HG02763 (cell line): ENCODE measurements around the gene TCF20.

Source experiments
- ATAC-seq: cut with Tn5 transposase; IDR thresholded peaks from one replicate; pipeline ENCODE4 v1.9.1; 2021; ENCODE audit warnings: mild to moderate bottlenecking, moderate library complexity; ENCODE audit not compliant: unreplicated experiment

TCF20 gene

DNA sequence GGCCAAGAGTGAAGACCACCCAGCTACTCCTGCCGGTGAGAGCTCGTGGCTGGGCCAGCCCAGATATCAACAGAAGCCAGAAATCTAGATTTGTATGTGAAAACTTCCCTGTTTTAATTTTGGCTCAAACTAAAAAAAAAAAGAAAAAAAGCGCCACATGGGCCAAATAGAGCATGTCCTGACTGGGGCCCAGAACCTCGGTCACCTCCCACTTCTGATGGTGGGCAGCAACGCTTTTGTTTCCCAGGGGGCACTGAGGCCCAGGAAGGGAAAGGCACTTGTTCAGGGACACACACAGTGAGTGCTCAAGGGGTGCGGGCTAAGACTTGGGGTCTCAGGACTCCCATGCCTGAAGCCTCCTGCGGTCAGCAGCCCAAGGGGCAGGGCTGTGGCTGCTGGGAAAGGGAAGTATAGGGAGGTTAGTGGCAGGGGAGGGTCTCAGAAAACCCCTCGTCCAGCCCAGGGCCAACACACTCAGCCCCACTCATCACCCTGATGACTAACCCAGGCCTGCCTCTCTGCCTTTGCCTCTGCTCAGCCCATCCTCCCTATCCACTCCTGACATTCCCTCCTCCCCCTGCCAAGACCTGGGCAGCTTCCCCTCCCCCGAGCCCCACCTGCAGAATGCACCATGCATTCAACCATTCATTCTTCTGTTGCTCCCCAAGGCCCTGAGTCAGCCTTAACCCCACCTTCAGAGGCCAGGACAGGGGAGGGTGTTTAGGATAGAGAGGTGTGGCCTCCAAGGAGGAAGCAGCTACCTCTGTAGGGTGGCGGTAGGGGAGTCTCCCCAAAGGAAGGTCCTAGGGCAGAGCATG lies 30.0 kb upstream of the TCF20 start:
- ATAC-seq, result peak; percentile 47

DNA sequence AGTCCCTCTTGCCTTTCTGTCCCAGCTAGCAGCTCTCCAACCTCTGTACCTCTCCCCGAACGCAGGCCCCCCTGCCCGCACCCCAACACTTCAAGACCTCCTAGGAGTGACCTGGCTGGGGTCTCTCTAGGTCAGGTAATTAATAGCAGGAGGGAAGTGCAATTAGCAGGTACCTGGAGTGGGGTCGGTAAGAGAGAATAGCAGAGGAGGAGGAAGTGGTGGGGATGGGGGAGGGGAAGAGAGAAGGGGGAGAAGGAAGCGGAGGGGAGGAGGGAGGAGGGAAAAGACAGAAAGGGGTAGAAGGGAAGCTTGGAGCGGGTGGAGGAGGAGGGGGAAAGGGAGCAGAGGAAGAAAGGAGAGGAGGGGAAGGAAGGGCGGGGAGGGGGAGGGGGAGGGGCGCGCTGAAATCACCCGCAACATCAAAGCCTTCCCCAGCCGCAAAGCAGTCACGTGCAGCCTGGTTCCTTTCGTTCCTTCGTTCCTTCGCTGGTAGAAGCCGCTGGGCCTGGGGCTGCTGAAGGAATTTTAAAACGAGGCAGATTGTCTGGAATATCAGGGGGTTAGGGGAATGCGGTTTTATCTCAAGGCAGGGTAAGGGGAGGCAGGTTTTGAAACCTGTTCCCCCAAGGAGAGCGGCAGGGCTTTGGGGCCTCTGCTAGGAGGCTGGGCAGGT lies 29.3 kb upstream of the TCF20 start:
- ATAC-seq, result no peak

DNA sequence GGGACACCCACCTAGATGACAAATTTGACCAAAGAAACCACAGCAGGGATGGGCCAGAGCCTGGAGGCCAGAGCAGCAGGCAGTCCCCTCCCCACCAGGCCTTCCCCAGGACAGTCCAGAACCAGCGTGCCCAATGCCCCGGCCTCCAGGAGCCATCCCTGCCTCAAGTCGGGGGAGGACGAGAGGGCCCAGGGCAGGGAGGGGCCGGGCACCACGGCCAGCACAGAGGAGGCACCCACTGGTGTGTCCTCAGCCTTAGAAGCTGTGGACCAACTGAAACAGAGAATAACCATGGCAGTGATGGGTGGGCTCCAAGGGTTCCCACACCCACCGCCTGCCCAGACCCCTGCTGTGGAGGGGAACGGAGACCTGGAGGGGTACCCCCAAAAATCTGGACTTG lies 28.3 kb upstream of the TCF20 start:
- ATAC-seq, result no peak

DNA sequence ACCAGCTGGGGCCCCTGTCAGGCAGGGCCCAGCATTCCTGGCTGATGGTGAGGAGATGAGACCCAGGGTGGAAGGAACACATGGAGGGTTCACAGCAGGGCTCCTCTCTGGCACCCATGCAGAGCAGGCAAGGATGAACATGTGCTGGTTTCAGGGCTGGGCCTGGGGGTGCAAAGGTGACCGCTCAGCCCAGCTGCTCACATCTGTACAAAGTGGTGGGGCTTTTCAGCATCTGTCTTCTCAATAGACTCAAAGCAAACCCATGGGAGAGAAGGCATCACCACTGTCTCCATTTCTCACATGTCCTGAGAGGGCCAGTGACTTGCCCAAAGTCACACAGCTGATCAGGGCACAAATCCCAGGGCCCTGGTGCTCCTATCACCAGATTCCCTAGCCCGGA lies 27.3 kb upstream of the TCF20 start:
- no peak for ATAC-seq

DNA sequence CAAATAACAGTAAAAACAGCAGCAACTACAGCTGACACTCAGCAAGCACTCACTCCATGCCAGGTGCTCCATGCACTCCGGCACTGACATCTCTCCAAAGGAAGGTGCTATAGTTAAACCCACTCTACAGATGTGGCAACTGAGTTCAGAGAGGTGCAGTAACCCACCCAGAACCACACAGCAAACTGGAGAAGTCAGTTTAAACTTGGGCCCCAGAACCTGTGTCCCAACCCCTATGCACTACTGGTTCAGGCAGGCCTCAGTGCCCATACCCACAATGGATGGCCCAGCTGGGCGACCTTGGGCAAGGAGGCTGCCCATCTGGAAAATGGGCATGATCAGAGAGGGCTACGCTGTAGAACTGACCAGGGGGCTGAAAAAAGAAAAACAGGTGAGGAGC lies 26.4 kb upstream of the TCF20 start:
- ATAC-seq, result no peak

DNA sequence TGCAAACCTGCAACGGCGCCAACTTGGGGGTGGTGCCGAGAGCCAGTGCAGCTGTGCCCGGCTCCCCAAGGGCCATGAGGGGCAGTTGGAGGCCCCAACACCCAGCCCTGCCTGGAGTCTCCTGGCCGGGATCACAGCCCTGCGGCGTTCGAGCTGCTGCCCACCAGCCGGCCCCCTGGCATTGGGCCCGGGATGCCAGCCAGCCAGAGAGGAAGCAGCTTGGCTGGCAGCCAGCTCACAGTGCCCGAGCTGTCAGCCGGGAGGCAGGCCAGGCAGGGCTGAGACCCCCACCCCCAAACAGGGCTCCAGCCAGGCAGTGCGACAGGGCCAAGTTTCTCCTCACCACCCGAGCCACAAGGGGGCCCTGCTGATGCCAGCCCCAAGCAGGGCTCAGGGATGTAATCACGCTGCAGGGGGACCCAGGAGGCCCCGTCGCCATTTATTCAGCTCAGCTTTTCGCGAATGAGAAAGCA lies 26.0 kb upstream of the TCF20 start:
- no peak for ATAC-seq

DNA sequence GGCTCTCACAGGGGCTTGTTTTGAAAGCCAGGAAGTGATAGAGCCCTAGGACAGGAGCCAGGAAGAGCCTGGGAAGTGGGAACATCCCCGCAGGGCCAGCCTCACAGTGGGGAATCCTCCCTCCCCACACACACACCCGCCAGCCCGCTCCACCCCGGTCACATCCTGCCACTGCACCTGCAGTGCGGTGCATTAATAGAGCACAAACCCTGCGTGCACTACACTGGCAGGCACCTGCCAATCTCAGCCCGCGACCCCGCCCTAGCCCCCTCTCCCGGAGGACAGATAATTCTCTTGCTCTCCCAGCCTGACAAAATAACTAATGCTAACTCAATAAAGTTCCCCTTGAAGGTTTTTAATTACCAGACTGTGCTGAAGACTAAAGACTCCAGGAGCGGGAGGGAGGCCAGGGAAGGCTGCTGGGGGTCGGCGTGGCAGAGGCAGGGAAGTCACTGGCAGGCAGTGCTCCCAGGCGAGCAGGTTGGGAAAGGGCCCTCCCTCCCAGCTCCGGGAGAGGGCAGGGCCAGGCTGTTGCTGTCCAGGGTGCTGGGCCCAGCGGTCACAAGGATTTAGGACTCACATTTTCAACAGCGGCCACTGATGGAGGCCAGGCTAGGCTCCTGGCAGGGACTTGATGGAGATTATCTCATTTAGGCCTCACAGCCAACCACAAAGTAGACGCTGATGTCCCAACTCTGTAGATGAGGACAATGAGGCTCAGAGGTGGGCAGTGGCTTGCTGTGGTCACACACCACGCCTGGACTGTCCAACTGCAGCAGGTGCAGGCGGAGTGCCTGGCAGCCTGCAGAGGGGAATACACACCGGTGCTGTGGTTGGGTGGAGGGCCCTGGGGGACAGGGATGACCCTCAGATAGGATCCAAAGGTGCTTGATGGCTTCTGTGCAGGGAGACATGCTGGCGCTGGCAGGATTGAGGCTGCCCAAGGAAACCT lies 23.9 kb upstream of the TCF20 start:
- ATAC-seq, result no peak

DNA sequence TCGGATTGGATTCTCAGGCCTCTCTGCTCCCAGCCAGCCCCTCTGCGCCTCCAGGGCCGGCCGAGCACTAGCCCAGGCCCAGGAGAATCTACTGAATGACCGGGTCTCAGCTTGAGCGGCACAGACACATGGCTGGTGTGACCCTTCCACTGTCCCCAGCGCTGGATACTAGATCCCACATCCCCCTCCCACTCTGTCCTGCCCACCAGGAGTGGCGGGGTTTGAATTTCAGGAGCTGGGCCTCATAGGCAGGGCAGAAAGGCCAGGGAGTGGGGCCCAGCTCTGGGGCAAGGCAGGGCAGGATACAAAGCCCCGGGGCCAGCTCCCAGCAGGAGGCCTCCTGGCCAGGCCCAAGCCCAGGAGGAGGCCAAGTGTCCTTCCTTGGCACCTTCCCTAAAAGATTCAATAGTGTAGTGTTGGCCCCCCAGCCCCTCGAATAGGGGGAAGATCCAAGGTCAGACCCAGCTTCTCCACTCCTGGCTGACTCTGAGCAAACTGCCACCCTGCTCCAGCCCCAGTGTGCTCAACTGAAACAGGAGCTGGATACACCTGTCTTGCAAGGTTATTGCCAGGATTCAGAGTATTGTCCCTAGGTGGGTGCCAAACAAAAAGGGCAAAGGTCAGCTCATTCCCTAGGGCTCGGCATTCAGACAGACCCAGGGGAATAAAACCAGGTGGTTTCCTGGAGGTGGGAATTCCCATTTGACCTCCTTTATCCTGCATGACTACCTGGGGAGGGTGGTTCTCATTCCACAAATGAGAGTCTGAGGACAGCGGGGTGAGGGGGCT lies 22.5 kb upstream of the TCF20 start:
- ATAC-seq, result no peak

DNA sequence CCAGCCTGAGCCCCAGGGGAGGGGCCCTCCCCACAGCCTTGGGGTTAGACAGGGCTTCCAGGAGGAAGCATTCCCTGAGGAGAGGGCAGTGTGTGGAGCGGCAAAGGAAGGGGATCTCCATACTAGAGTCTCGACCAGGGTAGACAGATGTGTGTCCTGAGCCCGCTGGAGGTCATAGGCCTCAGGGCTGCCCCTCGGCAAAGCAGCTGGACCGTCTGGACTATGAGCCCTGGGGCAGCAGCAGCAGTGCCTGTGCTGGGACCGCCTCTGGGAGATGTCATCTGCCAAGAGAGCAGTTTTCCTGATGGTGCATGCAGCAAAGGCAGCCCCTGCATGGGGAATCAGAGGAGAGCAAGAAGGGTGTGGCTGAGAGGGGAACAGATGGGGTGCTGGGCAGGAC lies 20.8 kb upstream of the TCF20 start:
- ATAC-seq, result no peak

DNA sequence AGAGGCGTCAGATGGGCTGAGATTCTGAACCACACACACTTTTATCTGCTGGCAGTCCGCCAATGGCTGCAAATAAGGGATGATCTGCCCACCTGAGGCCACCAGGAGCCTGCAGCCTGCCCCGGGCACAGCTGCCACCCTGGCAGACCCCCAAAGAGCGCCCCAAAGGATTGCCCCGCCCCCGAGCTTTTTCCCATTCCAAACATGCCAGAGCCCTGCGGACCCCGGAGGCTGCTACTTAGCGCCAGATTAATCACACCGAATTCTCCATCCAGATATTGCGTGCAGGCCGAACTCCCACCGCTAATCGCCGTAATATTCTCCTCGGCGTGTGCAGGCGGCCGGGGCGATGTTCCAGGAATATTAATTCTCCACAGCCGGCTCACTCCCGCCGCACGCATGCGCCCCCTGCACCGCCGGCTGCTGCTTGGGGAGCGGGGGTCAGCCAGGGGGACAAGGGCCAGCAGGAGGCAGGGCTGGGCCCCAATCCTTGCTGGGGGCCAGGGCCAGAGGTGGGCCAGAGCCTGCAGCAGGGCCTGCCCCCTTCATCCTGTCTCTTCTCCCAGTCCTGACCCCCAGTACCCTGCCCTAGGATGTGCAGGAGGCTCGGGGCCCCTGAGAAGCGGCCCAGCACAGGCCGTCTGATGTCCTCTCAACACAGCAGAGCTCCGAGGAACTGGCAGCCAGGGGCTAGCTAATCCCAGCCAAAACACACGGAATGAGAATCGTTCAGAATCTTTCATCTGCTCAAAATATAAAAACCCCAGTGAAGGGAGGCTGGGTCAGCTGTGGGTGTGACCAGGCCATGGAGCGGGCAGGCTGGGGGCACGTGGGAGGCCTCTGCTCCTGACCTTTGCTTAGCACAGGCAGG lies 19.5 kb upstream of the TCF20 start:
- ATAC-seq, result no peak

DNA sequence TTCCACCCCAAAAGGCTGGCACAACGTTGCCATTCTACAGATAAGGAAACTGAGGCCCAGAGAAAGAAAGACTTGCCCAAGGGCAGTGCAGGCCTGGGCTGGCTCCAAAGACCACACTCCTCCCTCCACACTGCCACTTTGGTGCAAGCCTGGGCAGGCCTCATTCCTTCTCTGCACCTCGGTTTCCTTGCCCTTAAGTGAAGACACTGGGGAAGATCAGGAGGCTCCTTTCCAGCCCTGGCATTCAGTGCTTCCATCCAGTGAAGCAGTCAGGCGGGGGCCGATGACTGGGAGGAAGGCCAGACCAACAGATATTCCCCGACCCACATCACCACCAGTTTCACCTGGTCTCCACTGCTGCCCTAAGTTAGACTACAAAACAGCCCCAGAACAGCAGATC lies 18.3 kb upstream of the TCF20 start:
- no peak for ATAC-seq

DNA sequence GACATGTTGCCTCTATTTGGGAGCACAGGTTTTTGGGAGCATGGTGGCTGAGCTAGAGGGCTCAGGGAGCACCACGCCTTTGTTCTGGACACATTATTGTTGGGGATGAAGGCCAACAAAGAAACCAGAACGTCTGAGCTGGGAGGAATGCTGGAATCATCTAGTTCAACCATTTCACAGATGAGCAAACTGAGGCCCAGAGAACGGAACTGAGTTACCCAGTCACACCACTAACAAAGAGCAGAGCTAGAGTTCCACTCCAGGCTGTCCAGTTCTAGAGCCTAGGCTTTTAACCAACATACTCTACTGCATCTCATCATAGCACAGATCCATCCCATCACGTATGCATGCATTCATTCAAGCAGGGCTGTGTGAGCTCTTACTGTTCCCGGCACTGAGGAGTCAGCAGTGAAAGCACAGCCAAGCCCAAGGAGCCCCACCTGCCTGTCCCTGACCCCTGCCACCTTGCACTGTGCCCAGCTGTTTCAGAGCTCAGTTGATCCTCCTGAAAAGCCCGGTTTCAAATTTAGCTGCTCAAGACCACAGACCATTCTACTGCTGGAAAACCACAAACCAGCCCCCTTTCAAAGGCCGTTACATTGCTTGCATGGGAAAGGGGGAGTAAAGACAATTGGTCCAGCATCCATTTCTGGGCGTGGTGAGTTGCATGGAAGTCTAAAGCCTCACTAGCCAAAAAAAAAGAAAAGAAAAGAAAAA lies 16.9 kb upstream of the TCF20 start:
- ATAC-seq, result no peak

DNA sequence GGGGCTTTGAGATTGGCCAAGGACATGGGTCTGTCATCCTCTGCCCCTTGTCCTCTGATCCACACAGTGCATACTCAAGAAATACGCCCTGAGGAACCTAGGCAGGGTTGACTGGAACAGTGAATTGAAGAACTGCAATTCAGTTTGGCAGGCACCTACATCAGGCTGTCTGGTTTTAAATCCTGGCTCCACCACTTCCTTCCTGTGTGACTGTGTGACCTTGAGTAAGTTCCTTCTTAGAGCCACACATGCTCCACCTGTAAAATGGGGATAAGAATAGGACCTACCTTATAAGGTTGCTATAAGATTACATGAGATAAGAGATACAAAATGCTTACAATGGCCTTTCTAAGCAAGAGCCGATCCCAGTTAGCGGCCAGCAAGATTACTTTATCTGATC lies 15.8 kb upstream of the TCF20 start:
- no peak for ATAC-seq

DNA sequence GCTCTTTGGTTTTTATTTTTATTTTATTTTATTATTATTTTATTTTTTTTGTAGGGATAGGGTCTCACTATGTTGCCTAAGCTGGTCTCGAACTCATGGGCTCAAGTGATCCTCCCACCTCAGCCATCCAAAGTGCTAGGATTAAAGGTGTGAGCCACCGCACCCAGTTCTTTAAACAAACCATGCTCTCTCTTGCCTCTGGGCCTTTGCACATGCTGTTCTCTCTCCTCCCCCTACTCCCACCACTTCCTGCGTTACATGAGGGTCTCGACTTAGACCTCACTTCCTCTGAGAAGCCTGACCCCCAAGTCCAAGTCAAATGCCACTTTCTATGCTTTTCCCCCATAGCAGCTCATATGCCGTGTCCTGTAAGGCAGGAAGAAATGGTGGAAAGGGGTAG lies 15.2 kb upstream of the TCF20 start:
- no peak for ATAC-seq

DNA sequence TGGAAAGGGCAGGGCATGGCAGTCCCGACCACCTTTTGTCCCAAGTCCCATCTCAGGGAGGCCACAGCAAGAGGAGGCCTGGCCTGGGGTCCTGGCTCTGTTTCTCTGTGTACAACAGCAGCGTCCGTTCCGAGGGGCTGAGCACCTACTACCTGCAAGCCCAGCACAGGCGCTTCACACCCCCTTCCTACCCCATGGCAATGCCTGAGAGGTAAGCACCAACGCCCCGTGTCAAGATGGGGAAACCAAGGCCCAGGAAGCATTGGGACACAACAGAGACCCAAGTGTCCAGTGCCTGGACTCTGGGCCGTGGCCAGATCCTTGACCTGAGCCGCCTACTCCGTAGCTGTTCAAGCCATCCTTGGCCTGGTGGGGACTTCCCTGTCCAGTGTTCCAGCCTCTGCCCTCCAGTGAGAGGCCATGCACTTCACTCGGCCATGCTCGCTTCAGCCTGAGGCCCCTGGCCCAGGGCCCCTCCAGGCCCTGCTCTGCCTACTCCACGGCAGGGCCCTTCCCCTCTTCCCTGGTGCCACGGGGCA lies 14.3 kb upstream of the TCF20 start:
- ATAC-seq, result no peak

DNA sequence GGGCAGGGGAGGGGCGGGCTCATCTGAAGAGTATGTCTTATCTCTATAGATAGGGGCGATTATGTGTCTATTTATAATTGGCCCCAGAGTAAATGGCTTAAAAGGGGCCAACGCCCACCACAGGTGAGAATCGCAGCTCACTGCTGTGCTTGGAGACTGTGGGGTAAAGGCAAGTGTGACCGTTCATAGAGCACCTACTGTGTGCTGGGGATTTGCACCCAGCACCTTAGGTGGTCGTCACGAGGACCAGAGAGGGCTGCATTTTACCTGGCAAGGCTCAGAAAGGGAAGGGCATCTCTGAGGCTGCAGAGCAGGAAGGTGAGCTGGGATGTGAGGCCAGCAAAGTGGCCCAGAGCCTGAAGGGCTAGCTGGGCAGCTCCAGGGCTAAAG lies 13.7 kb upstream of the TCF20 start:
- ATAC-seq, result no peak

DNA sequence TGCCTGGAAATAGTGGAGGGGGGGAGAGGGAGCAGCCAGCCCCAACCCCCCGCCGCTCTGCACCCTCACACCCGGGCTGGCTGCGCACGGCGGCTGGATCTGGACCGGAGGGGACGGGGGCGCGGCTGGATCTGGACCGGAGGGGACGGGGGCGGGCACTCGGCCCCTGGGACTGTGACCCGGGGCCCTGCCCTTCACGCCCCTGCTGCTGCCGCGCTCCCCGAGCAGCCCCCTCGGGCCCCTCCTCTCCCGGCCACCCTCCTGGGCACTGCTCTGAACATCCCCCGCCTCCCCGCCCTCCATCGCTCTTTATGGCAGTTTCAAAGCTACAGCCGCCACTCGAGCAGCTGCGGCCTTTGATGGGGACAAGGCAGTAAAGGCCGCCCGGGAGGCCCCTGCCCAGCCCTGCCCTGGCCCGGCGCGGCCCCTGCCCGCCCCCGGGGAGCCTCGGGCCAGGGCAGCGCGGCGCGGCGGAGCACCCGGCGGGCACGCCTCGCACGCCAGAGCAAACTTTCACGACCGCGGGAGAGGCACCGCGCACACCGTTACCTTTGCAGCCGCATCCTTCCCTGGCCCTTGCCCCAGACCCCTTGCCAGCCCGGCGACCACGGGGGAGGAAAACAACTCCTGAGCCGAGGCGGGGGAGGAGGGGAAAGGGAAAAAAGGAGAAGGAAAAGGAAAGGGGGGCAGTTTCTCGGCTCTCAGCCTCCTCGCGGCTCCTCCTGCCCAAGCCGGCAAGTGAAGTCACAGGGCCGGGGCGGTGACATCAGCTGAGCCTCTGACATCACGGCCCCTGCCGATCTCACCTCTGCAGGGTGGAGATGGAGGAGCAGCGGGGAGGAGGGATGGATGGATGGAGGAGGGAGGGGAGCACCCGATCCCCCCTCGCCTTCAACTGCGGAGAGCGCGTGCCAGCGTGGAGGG lies 13.1 kb upstream of the TCF20 start:
- ATAC-seq, result no peak

DNA sequence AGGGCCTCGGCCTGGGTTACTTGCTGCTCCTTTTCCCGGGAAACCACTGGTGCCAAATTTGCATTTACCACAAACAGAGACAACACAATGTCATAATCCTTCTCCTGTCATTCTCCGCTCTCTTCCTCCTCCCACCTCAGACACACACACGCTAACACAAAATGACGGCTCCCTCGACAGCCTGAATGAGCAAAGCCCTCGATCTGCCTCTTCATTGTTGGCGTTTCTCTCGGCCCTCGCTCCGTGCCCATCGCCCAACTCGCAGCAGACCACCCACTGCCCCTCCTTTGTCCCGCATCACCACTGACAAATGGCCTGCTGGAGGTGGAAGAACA lies 12.5 kb upstream of the TCF20 start:
- ATAC-seq, result no peak
